K562 (cell line): ENCODE measurements around the gene HNRNPLL. TPM values are rescaled to one million over a fixed set of nuclear protein-coding genes. Genes with fewer than 3 reads are reported as not detected.
A peak's percentile ranks its signal among the peaks of the same experiment; 100 is the strongest.

Experiments used
- ATAC-seq: fragments of 200-7000 bp; cut with Tn5 transposase; 3 replicates; pipeline ENCODE4 v1.9.1; 2020; ENCODE audit warnings: moderate library complexity
- BruUV-seq: library from RNA; stranded (reverse); fragments of 400-500 nt; replicated peaks from 2 replicates; lab custom pipeline; 2021; lab: Mats Ljungman, UMichigan
- CTCF ChIA-PET: fragments of 300-600 bp; formaldehyde crosslinking; extraction: SDS; loops from one replicate; lab custom pipeline; 2021; ENCODE audit warnings: low intra/inter-chr PET ratio; lab: Yijun Ruan, JAX
- POLR2A ChIA-PET: fragments of 300-600, 350-650 bp; sonication (Branson Sonifier 250); formaldehyde crosslinking; extraction: SDS; loops from one replicate; lab custom pipeline; 2021; ENCODE audit warnings: antibody characterized with exemption, inconsistent platforms; lab: Yijun Ruan, JAX
- DNase-seq, 4 experiments: peaks; one replicate each; pipeline versions ENCODE4 v3.0.0 to v3.0.0-alpha.2; 2011 to 2018; ENCODE audit warnings: low spot score in 3 of 4, mixed read lengths in 3 of 4; ENCODE audit errors: extremely low read depth in 1 of 4
- FAIRE-seq: peaks from 2 replicates; lab custom pipeline; 2011; peaks lifted over from hg19 to GRCh38; lab: Jason Lieb, UNC
- H2AFZ ChIP-seq: 2 replicates; pipeline ENCODE4 v1.6.0; 2011; ENCODE audit warnings: low read depth, low read length, control low read depth, inconsistent platforms
- H3K27ac ChIP-seq: fragments of 200-600 bp; 3 replicates; pipeline ENCODE4 v1.8.0; 2011; ENCODE audit warnings: low read depth, mild to moderate bottlenecking, control low read depth, inconsistent platforms, low read length, moderate library complexity, mixed read lengths; ENCODE audit errors: extremely low read depth
- H3K27me3 ChIP-seq, 2 experiments: fragments of 300-600 bp in 1 of 2; 2 replicates in 1 of 2; 3 replicates in 1 of 2; pipeline versions ENCODE4 v1.6.0 to v1.8.0; 2011; ENCODE audit warnings: inconsistent platforms in 2 of 2, low read length in 2 of 2, mild to moderate bottlenecking in 1 of 2, mixed read lengths in 1 of 2, moderate library complexity in 1 of 2; ENCODE audit not compliant: control insufficient read depth in 2 of 2, insufficient read depth in 2 of 2
- H3K36me3 ChIP-seq: fragments of 300-600 bp; 3 replicates; pipeline ENCODE4 v1.8.0; 2011; ENCODE audit warnings: mild to moderate bottlenecking, low read length, inconsistent platforms; ENCODE audit not compliant: control insufficient read depth, insufficient read depth
- H3K4me1 ChIP-seq, 2 experiments: fragments of 200-600 bp in 1 of 2; replicated peaks in 1 of 2; 2 replicates in 1 of 2; 3 replicates in 1 of 2; pipeline versions ENCODE4 v1.5.1 to v1.8.0; 2011; ENCODE audit warnings: inconsistent platforms in 2 of 2, low read length in 2 of 2, mild to moderate bottlenecking in 1 of 2, mixed read lengths in 1 of 2, moderate library complexity in 1 of 2; ENCODE audit not compliant: control insufficient read depth in 2 of 2, insufficient read depth in 2 of 2
- H3K4me2 ChIP-seq: 2 replicates; pipeline ENCODE4 v1.6.1; 2011; ENCODE audit warnings: low read length, control low read depth, inconsistent platforms, mixed read lengths; ENCODE audit not compliant: insufficient read depth
- H3K4me3 ChIP-seq: fragments of 200-600 bp; sonication (generic), shearing (Covaris generic); 2 replicates; pipeline ENCODE4 v1.5.1; 2016; ENCODE audit warnings: control low read depth, inconsistent platforms
- H3K79me2 ChIP-seq: fragments of 200-600 bp; 3 replicates; pipeline ENCODE4 v1.8.0; 2011; ENCODE audit warnings: low read length, inconsistent platforms; ENCODE audit not compliant: control insufficient read depth, insufficient read depth
- H3K9ac ChIP-seq, 2 experiments: 2 replicates each; pipeline versions ENCODE4 v1.6.0 to v1.6.1; 2011; ENCODE audit warnings: low read depth in 2 of 2, low read length in 2 of 2, control low read depth in 1 of 2, inconsistent platforms in 1 of 2, mild to moderate bottlenecking in 1 of 2, mixed read lengths in 1 of 2; ENCODE audit not compliant: insufficient read depth in 1 of 2
- H3K9me1 ChIP-seq: one replicate; pipeline ENCODE4 v1.6.0; 2011; ENCODE audit warnings: inconsistent platforms, mild to moderate bottlenecking, low read length, moderate library complexity; ENCODE audit not compliant: control insufficient read depth, insufficient read depth
- H3K9me3 ChIP-seq: replicated peaks from 2 replicates; pipeline ENCODE4 v1.5.1; 2011; ENCODE audit warnings: low read depth, low read length, inconsistent platforms; ENCODE audit not compliant: control insufficient read depth, insufficient read depth
- H4K20me1 ChIP-seq: replicated peaks from 2 replicates; pipeline ENCODE4 v1.6.1; 2011; ENCODE audit warnings: low read length, inconsistent platforms, mixed read lengths; ENCODE audit not compliant: control insufficient read depth, insufficient read depth
- POLR2G ChIP-seq: fragments of 200-400 bp; formaldehyde crosslinking; IDR thresholded peaks from 2 replicates; pipeline ENCODE4 v1.6.1; 2017; ENCODE audit warnings: low read depth, mild to moderate bottlenecking, antibody characterized with exemption, low read length, moderate library complexity
- WGBS: fragments of 100-300 bp; shearing (Covaris generic); methylation state at CpG from one replicate; pipeline ENCODE4 v1.1.6; 2016; ENCODE audit warnings: low coverage, mixed read lengths; ENCODE audit not compliant: insufficient coverage; ENCODE audit errors: missing lambda C conversion rate; 5-methylcytosine and 5-hydroxymethylcytosine counted together
- in situ Hi-C: fragments of 300-500 bp; cut with MboI; formaldehyde crosslinking; loops from 4 replicates; pipeline ENCODE4 v1.15.0; 2018; ENCODE audit warnings: inconsistent platforms, mixed read lengths
- intact Hi-C: fragments of 100-400 bp; cut with micrococcal nuclease; formaldehyde crosslinking; loops from 2 replicates; pipeline ENCODE4 v1.14.2; 2022
- polyA plus RNA-seq, 8 experiments: library from polyadenylated mRNA; depleted of rRNA in 4 of 8; stranded (reverse) in 5 of 8; unstranded in 3 of 8; fragments of >200 nt; fragmentation: Nextera tagmentation in 2 of 8; fragmentation: Illumina TruSeq in 1 of 8; extraction: Ambion mirVana in 2 of 8; extraction: Trizol in 1 of 8; gene quantifications; 2 replicates each; pipeline versions ENCODE4 v1.2.1 to v1.2.3, GENCODE V29; 2011 to 2014; ENCODE audit warnings: inconsistent platforms in 1 of 8, missing spikeins in 1 of 8
- total RNA-seq, 7 experiments: library from RNA; depleted of rRNA in 6 of 7; stranded (reverse); fragments of >200 nt in 6 of 7; fragmentation: Illumina TruSeq in 2 of 7; extraction: Trizol in 2 of 7; gene quantifications; 2 replicates each; pipeline versions ENCODE4 v1.2.1 to v1.2.3, GENCODE V29; 2011 to 2021; ENCODE audit warnings: low replicate concordance in 1 of 7
- TF ChIP-seq, protein P1 (sequence below): sonication (generic); formaldehyde crosslinking; IDR thresholded peaks from 2 replicates; pipeline ENCODE4 v1.8.1; 2023; ENCODE audit warnings: missing genetic modification reagents, mild to moderate bottlenecking, borderline replicate concordance

The HNRNPLL gene
- total and polyA plus RNA-seq, 9 of the 15 experiments (the other 6 are each of a cell fraction or from before 2014, with no cell fraction given): 19.8 to 135 (median 57.8) TPM

DNA sequence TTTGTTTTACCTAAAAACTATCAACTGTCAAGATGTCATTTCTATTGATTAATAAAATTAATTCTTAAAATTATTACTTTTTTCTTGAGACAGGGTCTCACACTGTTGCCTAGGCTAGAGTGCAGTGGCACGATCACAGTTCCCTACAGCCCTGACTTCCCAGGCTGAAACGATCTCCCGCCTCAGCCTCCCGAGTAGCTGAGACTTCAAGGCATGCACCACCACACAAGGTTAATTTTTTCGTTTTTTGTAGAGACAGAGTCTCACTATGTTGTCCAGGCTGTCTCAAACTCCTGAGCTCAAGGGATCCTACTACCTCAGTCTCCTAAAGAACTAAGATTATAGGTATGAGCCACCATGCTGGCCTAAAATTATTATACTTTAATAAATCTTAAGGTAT is 18.7 kb downstream of the HNRNPLL start:
- Histone ChIP-seq H3K9ac (no peak overlapping the region), H3K27ac (no peak overlapping the region), H4K20me1 (no peaks in the 10 kb centered on the region), H3K27me3 (no peaks in the 10 kb centered on the region), H2AFZ (no peak overlapping the region), H3K4me1 (no peaks in the 10 kb centered on the region), H3K9me1 (no peaks in the 10 kb centered on the region), H3K4me2 (no peak overlapping the region), H3K4me3 (no peak overlapping the region), H3K36me3 (peaks cover 88% of the 10 kb centered on the region), H3K79me2 (peaks cover 60% of the 10 kb centered on the region), H3K9me3 (no peaks in the 10 kb centered on the region)
- no peak for FAIRE-seq
- CTCF ChIA-PET: no interaction called here
- no peak; the same call in 2 of the 3 replicates for ATAC-seq
- no peak for DNase-seq
- POLR2A ChIA-PET: interaction anchor here (0.8 to 2.1 kb wide), 4 partner anchors 13 to 167 kb away, joined by 3 to 12 read pairs (median 3); partner anchors contain the start of gene SRSF7
- 89% methylated on average over 5 of the region's 5 CpGs for WGBS
- in situ Hi-C loops: no loop called here
- TF ChIP-seq, protein P1, sequence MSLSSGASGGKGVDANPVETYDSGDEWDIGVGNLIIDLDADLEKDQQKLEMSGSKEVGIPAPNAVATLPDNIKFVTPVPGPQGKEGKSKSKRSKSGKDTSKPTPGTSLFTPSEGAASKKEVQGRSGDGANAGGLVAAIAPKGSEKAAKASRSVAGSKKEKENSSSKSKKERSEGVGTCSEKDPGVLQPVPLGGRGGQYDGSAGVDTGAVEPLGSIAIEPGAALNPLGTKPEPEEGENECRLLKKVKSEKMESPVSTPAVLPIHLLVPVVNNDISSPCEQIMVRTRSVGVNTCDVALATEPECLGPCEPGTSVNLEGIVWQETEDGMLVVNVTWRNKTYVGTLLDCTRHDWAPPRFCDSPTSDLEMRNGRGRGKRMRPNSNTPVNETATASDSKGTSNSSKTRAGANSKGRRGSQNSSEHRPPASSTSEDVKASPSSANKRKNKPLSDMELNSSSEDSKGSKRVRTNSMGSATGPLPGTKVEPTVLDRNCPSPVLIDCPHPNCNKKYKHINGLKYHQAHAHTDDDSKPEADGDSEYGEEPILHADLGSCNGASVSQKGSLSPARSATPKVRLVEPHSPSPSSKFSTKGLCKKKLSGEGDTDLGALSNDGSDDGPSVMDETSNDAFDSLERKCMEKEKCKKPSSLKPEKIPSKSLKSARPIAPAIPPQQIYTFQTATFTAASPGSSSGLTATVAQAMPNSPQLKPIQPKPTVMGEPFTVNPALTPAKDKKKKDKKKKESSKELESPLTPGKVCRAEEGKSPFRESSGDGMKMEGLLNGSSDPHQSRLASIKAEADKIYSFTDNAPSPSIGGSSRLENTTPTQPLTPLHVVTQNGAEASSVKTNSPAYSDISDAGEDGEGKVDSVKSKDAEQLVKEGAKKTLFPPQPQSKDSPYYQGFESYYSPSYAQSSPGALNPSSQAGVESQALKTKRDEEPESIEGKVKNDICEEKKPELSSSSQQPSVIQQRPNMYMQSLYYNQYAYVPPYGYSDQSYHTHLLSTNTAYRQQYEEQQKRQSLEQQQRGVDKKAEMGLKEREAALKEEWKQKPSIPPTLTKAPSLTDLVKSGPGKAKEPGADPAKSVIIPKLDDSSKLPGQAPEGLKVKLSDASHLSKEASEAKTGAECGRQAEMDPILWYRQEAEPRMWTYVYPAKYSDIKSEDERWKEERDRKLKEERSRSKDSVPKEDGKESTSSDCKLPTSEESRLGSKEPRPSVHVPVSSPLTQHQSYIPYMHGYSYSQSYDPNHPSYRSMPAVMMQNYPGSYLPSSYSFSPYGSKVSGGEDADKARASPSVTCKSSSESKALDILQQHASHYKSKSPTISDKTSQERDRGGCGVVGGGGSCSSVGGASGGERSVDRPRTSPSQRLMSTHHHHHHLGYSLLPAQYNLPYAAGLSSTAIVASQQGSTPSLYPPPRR (CRISPR knock-in tag): no peak
- 0 out of 2 replicates have a peak, but pooled peaks have one; percentile 39 for TF ChIP-seq POLR2G
- no TSS peak for BruUV-seq
- intact Hi-C loops: no loop called here
